Caki2 (cell line): ENCODE data around the gene RDX. TPM values are rescaled to one million over a fixed set of nuclear protein-coding genes. Genes with fewer than 3 reads are reported as not detected.
"Not testable (repeated sequence)": the region's sequence is repeated elsewhere in the genome, so short reads cannot be mapped to it uniquely, and the experiment has no call there.

Experiments used
- DNase-seq: peaks from one replicate; pipeline ENCODE4 v3.0.0-alpha.2; 2015; ENCODE audit warnings: low read depth
- in situ Hi-C: cut with HindIII; loops from 2 replicates; pipeline ENCODE4 v1.10.0; 2016; ENCODE audit warnings: low sequenced_read_pairs, low pct_unique_long_range_greater_than_20kb, mixed read lengths
- total RNA-seq: library from RNA; depleted of rRNA; stranded (reverse); fragments of >200 nt; shearing (Covaris generic); gene quantifications from 2 replicates; pipeline ENCODE4 v1.2.3, GENCODE V29; 2014; ENCODE audit warnings: low replicate concordance

The RDX gene
- total RNA-seq, 1 experiment from 2014 or later: 29.9 TPM

GRCh38 chr11:110289472-110289871 lies 6.9 kb downstream of the RDX start:
- in situ Hi-C loops: no loop called here
- no peak for DNase-seq

GRCh38 chr11:110287537-110287936 lies 8.9 kb downstream of the RDX start:
- DNase-seq: no peak
- in situ Hi-C loops: no loop called here

- no peak for DNase-seq
- in situ Hi-C loops: no loop called here
Observed at GRCh38 chr11:110286298-110287040, 9.9 kb downstream of the RDX start.

GRCh38 chr11:110283862-110284261 lies 12.6 kb downstream of the RDX start:
- in situ Hi-C loops: no loop called here
- DNase-seq: no peak

GRCh38 chr11:110280595-110280994 lies 15.8 kb downstream of the RDX start:
- in situ Hi-C loops, DNase-seq: not testable (repeated sequence)

GRCh38 chr11:110279881-110280280 lies 16.5 kb downstream of the RDX start:
- in situ Hi-C loops: no loop called here
- no peak for DNase-seq

- DNase-seq: no peak
- in situ Hi-C loops: no loop called here
Observed at GRCh38 chr11:110272919-110273318, 23.5 kb downstream of the RDX start.

- no peak for DNase-seq
- in situ Hi-C loops: no loop called here
Observed at GRCh38 chr11:110269996-110270395, 26.4 kb downstream of the RDX start.

- no peak for DNase-seq
- in situ Hi-C loops: no loop called here
Observed at GRCh38 chr11:110268441-110268840, 28.0 kb downstream of the RDX start.

- no peak for DNase-seq
- in situ Hi-C loops: no loop called here
Observed at GRCh38 chr11:110262072-110262403, 34.4 kb downstream of the RDX start.

- in situ Hi-C loops: no loop called here
- no peak for DNase-seq
Observed at GRCh38 chr11:110261195-110262071, 35.0 kb downstream of the RDX start.

- in situ Hi-C loops: no loop called here
- DNase-seq: no peak
Observed at GRCh38 chr11:110253525-110253924, 42.9 kb downstream of the RDX start.

GRCh38 chr11:110251836-110252235 lies 44.6 kb downstream of the RDX start:
- in situ Hi-C loops: no loop called here
- peak; percentile 68 for DNase-seq

- no peak for DNase-seq
- in situ Hi-C loops: no loop called here
Observed at GRCh38 chr11:110250168-110250567, 46.2 kb downstream of the RDX start.

GRCh38 chr11:110249766-110250165 lies 46.6 kb downstream of the RDX start:
- in situ Hi-C loops: no loop called here
- DNase-seq: no peak

- no peak for DNase-seq
- in situ Hi-C loops: no loop called here
Observed at GRCh38 chr11:110249066-110249465, 47.3 kb downstream of the RDX start.

GRCh38 chr11:110243791-110244190 lies 52.6 kb downstream of the RDX start:
- in situ Hi-C loops: no loop called here
- DNase-seq: no peak

GRCh38 chr11:110242746-110243145 lies 53.7 kb downstream of the RDX start:
- DNase-seq: no peak
- in situ Hi-C loops: no loop called here

- in situ Hi-C loops: no loop called here
- no peak for DNase-seq
Observed at GRCh38 chr11:110242188-110242587, 54.2 kb downstream of the RDX start.

GRCh38 chr11:110235966-110236365 lies 60.4 kb downstream of the RDX start:
- in situ Hi-C loops: no loop called here
- no peak for DNase-seq
